Measurements from ENCODE around the gene PGPEP1.

Gene PGPEP1

GRCh38 chr19:18300930-18301717 lies 39.3 kb upstream of the PGPEP1 start:
- TF ChIP-seq JUND (IDR thresholded peaks at IDR 0.05; ENCODE audit: low read depth), result no peak
- DNase-seq (ENCODE audit: low read depth in 1 of 2, low spot score in 1 of 2), result peak in 1 of 2 experiments; percentile 58
- in situ Hi-C loops (cut with HindIII; ENCODE audit: low pct_unique_long_range_greater_than_20kb, low sequenced_read_pairs), result no loop called here

DNA sequence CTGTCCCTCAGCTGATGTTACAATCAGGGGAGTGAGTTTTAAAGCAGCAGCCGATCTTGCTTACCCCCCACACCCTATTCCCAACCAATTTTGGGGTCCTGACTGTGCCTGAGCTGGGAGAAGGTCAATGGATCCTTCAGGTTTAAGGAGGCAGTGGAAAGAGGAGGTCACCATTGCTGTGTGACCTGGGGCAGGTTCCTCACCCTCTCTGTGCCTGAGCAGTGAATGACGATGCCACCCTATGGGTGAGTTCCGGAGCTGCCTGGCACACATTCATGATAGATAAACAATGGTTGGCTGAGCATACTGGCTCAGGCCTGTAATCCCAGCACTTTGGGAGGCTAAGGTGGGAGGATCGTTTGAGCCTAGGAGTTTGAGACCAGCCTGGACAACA lies 38.7 kb upstream of the PGPEP1 start:
- in situ Hi-C loops (cut with HindIII; ENCODE audit: low pct_unique_long_range_greater_than_20kb, low sequenced_read_pairs), result no loop called here
- no peak for TF ChIP-seq JUND (IDR thresholded peaks at IDR 0.05; ENCODE audit: low read depth)
- DNase-seq (ENCODE audit: low read depth in 1 of 2, low spot score in 1 of 2), result no peak

DNA sequence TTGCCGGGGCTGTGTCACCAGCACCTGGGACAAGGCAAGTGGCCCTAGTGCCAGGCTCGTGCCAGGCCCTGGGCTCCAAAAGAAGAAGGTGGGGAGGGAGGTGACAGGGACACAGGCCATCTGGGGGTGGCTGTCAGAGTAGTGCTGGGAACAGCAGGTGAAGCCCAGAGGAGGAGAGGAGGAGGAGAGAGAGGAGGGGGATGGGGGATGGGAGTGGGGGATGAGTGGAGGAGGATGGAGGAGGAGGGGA lies 36.3 kb upstream of the PGPEP1 start:
- TF ChIP-seq JUND (IDR thresholded peaks at IDR 0.05; ENCODE audit: low read depth), result no peak
- in situ Hi-C loops (cut with HindIII; ENCODE audit: low pct_unique_long_range_greater_than_20kb, low sequenced_read_pairs), result no loop called here
- no peak for DNase-seq (ENCODE audit: low read depth in 1 of 2, low spot score in 1 of 2)

- no peak for TF ChIP-seq JUND (IDR thresholded peaks at IDR 0.05; ENCODE audit: low read depth)
These were observed 35.7 kb upstream of the PGPEP1 start for GRCh38 chr19:18304458-18305310.

DNA sequence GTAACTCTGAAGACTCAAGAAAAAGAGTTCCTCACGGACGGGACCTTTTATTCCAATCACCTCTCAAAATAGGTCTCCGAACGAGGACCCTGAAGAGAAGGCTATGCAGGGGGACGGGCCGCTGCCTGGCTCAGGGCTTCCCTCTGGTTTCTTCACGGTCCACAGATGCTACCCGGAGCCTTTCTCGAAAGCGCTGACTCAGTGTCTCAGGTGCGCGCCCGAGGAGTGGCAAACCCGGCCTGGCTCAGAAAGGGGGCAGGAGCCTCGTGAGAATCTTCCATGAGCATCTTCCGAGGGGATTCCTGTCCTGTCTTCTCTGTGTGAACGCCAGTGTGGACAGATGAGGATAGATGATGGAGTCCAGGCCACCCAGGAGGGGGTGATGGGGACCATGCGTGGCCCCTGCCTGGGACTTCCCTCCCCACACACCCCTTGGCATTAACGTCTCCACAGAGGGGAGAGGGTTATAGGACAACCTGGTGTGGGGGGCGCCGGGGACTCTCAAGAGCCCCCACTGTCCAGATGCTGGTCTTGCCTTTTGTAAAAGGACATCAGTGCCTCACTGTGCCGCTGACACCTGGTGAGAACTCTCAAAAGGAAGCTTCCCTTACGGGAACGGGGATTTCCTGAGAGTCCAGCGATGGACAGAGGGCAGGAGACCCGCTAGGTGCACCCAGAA lies 34.0 kb upstream of the PGPEP1 start:
- TF ChIP-seq JUND (IDR thresholded peaks at IDR 0.05; ENCODE audit: low read depth), result no peak
- in situ Hi-C loops (cut with HindIII; ENCODE audit: low pct_unique_long_range_greater_than_20kb, low sequenced_read_pairs), result no loop called here
- DNase-seq (ENCODE audit: low read depth in 1 of 2, low spot score in 1 of 2), result no peak

More at GRCh38 chr19:18304458-18305310, 35.7 kb upstream of the PGPEP1 start:
- in situ Hi-C loops (cut with HindIII; ENCODE audit: low pct_unique_long_range_greater_than_20kb, low sequenced_read_pairs), result no loop called here
- no peak for DNase-seq (ENCODE audit: low read depth in 1 of 2, low spot score in 1 of 2)

DNA sequence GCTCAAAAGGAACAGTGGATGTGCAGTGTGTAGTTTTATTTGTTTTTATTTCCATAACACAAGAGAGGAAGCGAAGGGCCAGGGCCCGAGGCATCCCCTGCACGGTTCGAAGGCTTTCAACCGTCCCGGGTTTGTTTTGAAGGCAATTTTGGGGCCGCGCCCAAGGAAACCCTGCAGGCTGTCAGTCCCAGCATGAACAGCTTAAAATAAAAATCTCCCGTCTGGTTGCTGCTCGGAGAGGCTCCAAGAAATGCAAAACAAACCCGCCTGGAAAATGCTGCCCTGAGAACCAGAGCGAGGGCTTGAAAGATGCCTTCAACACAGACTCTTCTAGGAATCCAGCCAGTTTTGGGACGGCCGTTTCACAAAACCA lies 33.5 kb upstream of the PGPEP1 start:
- no peak for DNase-seq (ENCODE audit: low read depth in 1 of 2, low spot score in 1 of 2)
- in situ Hi-C loops (cut with HindIII; ENCODE audit: low pct_unique_long_range_greater_than_20kb, low sequenced_read_pairs), result no loop called here
- TF ChIP-seq JUND (IDR thresholded peaks at IDR 0.05; ENCODE audit: low read depth), result no peak

DNA sequence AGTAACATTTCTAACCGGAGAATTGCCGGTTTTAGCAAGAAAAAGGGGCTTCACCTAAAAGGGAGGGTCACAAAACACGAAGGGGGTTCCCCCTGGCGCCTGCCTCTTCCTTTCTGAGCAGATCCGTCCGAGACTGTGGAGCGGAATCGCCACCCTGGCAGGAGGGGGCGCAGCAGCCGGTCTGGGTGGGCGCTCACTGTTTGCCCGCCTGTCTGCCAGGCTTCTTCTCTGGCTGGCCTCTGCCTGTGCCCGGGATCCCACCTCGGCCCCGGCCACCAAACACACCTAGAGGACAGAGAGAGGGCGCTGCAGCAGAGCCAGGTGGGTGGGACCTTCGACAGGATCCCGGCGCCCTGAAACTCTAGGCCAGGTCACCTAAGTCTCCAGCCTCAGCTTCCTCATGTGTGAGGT lies 33.1 kb upstream of the PGPEP1 start:
- in situ Hi-C loops (cut with HindIII; ENCODE audit: low pct_unique_long_range_greater_than_20kb, low sequenced_read_pairs), result no loop called here
- no peak for DNase-seq (ENCODE audit: low read depth in 1 of 2, low spot score in 1 of 2)
- TF ChIP-seq JUND (IDR thresholded peaks at IDR 0.05; ENCODE audit: low read depth), result no peak

GRCh38 chr19:18308051-18308947 lies 32.1 kb upstream of the PGPEP1 start:
- no peak for TF ChIP-seq JUND (IDR thresholded peaks at IDR 0.05; ENCODE audit: low read depth)
- no peak for DNase-seq (ENCODE audit: low read depth in 1 of 2, low spot score in 1 of 2)
- in situ Hi-C loops (cut with HindIII; ENCODE audit: low pct_unique_long_range_greater_than_20kb, low sequenced_read_pairs), result no loop called here

GRCh38 chr19:18308948-18309325 lies 31.5 kb upstream of the PGPEP1 start:
- no peak for TF ChIP-seq JUND (IDR thresholded peaks at IDR 0.05; ENCODE audit: low read depth)
- in situ Hi-C loops (cut with HindIII; ENCODE audit: low pct_unique_long_range_greater_than_20kb, low sequenced_read_pairs), result no loop called here
- DNase-seq (ENCODE audit: low read depth in 1 of 2, low spot score in 1 of 2), result no peak

DNA sequence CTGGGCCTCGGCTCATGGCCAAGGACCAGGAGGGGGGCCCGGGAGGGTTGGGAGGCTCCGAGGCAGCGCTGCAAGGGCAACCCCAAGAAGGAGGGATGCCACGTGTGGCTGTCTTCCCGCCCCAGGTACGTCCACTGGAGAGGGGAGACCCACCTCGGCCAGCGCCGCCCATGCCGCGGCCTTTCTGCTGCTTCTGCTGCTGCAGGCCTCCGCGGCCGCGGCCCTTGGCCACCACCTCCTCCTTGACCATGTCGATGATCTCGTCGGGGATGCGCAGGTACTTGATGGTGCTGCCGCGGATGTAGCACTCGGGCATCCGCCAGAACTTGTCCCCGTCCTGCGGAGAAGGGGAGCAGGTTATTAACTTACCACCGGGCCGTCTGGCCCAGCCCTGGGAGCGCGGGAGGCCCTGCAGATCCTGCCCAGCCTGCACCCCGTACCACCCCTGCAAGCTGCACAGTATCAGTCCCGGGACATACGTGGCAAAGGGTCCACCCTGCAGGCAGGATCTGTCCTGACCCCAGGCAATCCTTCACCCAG lies 30.8 kb upstream of the PGPEP1 start:
- DNase-seq (ENCODE audit: low read depth in 1 of 2, low spot score in 1 of 2), result no peak
- in situ Hi-C loops (cut with HindIII; ENCODE audit: low pct_unique_long_range_greater_than_20kb, low sequenced_read_pairs), result no loop called here
- TF ChIP-seq JUND (IDR thresholded peaks at IDR 0.05; ENCODE audit: low read depth), result no peak

- in situ Hi-C loops (cut with HindIII; ENCODE audit: low pct_unique_long_range_greater_than_20kb, low sequenced_read_pairs), result no loop called here
- TF ChIP-seq JUND (IDR thresholded peaks at IDR 0.05; ENCODE audit: low read depth), result no peak
These were observed 30.1 kb upstream of the PGPEP1 start for GRCh38 chr19:18310118-18310909.

More at GRCh38 chr19:18310118-18310909, 30.1 kb upstream of the PGPEP1 start:
- DNase-seq (ENCODE audit: low read depth in 1 of 2, low spot score in 1 of 2), result no peak
